Stimulated activated naive B cell treated with anti-CD40 and anti-IgM and Interleukin-4, amounts not matched to agents 10 μg/mL and 1 μg/mL and 100 μg/mL, for 72 hours (primary cell): ENCODE data around the gene CARMIL1.

Experiments used
- ATAC-seq, 2 donors: fragments of 150-1000 bp; cut with Tn5 transposase; replicated peaks; 2 replicates each; pipeline ENCODE4 v1.10.0; 2021; ENCODE audit warnings: moderate library complexity in 1 of 2
- DNase-seq: peaks from one replicate; pipeline ENCODE4 v3.0.0; 2021
- H3K27ac Mint-ChIP-seq: one replicate; pipeline ENCODE4 v1.8.0; 2022; ENCODE audit warnings: mild to moderate bottlenecking, mixed read lengths
- H3K27me3 Mint-ChIP-seq, 2 donors: one replicate each; pipeline ENCODE4 v1.8.0; 2022; ENCODE audit warnings: mixed read lengths in 2 of 2
- H3K36me3 Mint-ChIP-seq, 2 donors: one replicate each; pipeline ENCODE4 v1.8.0; 2022; ENCODE audit warnings: mixed read lengths in 2 of 2, mild to moderate bottlenecking in 1 of 2
- H3K4me1 Mint-ChIP-seq, 2 donors: one replicate each; pipeline ENCODE4 v1.8.0; 2022; ENCODE audit warnings: mixed read lengths in 2 of 2, mild to moderate bottlenecking in 1 of 2
- H3K4me3 Mint-ChIP-seq, 2 donors: one replicate each; pipeline ENCODE4 v1.8.0; 2022; ENCODE audit warnings: mild to moderate bottlenecking in 2 of 2, mixed read lengths in 2 of 2, moderate library complexity in 1 of 2
- H3K9me3 Mint-ChIP-seq, 2 donors: one replicate each; pipeline ENCODE4 v1.8.0; 2022; ENCODE audit warnings: mixed read lengths in 2 of 2, mild to moderate bottlenecking in 1 of 2

Gene CARMIL1

GRCh38 chr6:25547797-25548196 is 268.6 kb downstream of the CARMIL1 start:
- Mint-ChIP-seq H3K27me3 (no peaks in the 10 kb centered on the region), H3K4me3 (no peak overlapping the region), H3K4me1 (peaks cover 3 to 6% of the 10 kb centered on the region in 2 donors), H3K36me3 (no peaks in the 10 kb centered on the region), H3K27ac (no peak overlapping the region), H3K9me3 (no peaks in the 10 kb centered on the region)
- DNase-seq (no peak), ATAC-seq (no peak)

GRCh38 chr6:25548451-25548850 is 269.3 kb downstream of the CARMIL1 start:
- Mint-ChIP-seq H3K9me3 (no peaks in the 10 kb centered on the region), H3K4me3 (no peak overlapping the region), H3K36me3 (no peaks in the 10 kb centered on the region), H3K27ac (no peak overlapping the region), H3K4me1 (peaks cover 4 to 10% of the 10 kb centered on the region in 2 donors), H3K27me3 (no peaks in the 10 kb centered on the region)
- no peak for ATAC-seq
- no peak for DNase-seq

- Mint-ChIP-seq H3K36me3 (no peaks in the 10 kb centered on the region), H3K27me3 (no peaks in the 10 kb centered on the region), H3K9me3 (no peaks in the 10 kb centered on the region), H3K4me1 (peaks cover 4 to 10% of the 10 kb centered on the region in 2 donors), H3K27ac (no peak overlapping the region), H3K4me3 (no peak overlapping the region)
- no peak for DNase-seq
- ATAC-seq = no peak
Observed at GRCh38 chr6:25550631-25551030, 271.5 kb downstream of the CARMIL1 start.

GRCh38 chr6:25553502-25553901 is 274.3 kb downstream of the CARMIL1 start:
- Mint-ChIP-seq H3K27ac (no peak overlapping the region), H3K36me3 (peaks cover 0 to 4% of the 10 kb centered on the region in 2 donors), H3K9me3 (no peaks in the 10 kb centered on the region), H3K27me3 (no peaks in the 10 kb centered on the region), H3K4me1 (peaks cover 5 to 16% of the 10 kb centered on the region in 2 donors), H3K4me3 (no peak overlapping the region)
- no peak for ATAC-seq
- DNase-seq = no peak

GRCh38 chr6:25555188-25555587 is 276.0 kb downstream of the CARMIL1 start:
- no peak overlapping the region for H3K27ac Mint-ChIP-seq
- DNase-seq (no peak), ATAC-seq (no peak)
- no peaks in the 10 kb centered on the region for H3K9me3 Mint-ChIP-seq
- H3K4me3 Mint-ChIP-seq = no peak overlapping the region
- H3K36me3 Mint-ChIP-seq = peaks cover 0 to 4% of the 10 kb centered on the region in 2 donors
- H3K4me1 Mint-ChIP-seq = peaks cover 5 to 16% of the 10 kb centered on the region in 2 donors
- no peaks in the 10 kb centered on the region for H3K27me3 Mint-ChIP-seq

GRCh38 chr6:25556516-25556915 is 277.3 kb downstream of the CARMIL1 start:
- Mint-ChIP-seq H3K27me3 (no peaks in the 10 kb centered on the region), H3K4me3 (no peak overlapping the region), H3K9me3 (no peaks in the 10 kb centered on the region), H3K36me3 (peaks cover 0 to 4% of the 10 kb centered on the region in 2 donors), H3K27ac (no peak overlapping the region), H3K4me1 (peaks cover 5 to 16% of the 10 kb centered on the region in 2 donors)
- ATAC-seq = peak; percentile 69 to 70
- DNase-seq = peak; percentile 43

GRCh38 chr6:25558155-25558817 is 279.1 kb downstream of the CARMIL1 start:
- no peak for ATAC-seq

GRCh38 chr6:25560865-25561264 is 281.7 kb downstream of the CARMIL1 start:
- H3K9me3 Mint-ChIP-seq = no peaks in the 10 kb centered on the region
- H3K27me3 Mint-ChIP-seq = no peaks in the 10 kb centered on the region
- peaks cover 2 to 6% of the 10 kb centered on the region in 2 donors for H3K4me1 Mint-ChIP-seq
- DNase-seq = no peak
- no peak overlapping the region for H3K4me3 Mint-ChIP-seq
- H3K36me3 Mint-ChIP-seq = peaks cover 0 to 8% of the 10 kb centered on the region in 2 donors
- no peak for ATAC-seq
- H3K27ac Mint-ChIP-seq = no peak overlapping the region

More at GRCh38 chr6:25558155-25558817, 279.1 kb downstream of the CARMIL1 start:
- DNase-seq = no peak
- no peaks in the 10 kb centered on the region for H3K27me3 Mint-ChIP-seq
- H3K4me1 Mint-ChIP-seq = peaks cover 2 to 6% of the 10 kb centered on the region in 2 donors
- H3K27ac Mint-ChIP-seq = no peak overlapping the region
- no peak overlapping the region for H3K4me3 Mint-ChIP-seq
- peaks cover 0 to 4% of the 10 kb centered on the region in 2 donors for H3K36me3 Mint-ChIP-seq
- no peaks in the 10 kb centered on the region for H3K9me3 Mint-ChIP-seq

- no peak for ATAC-seq
- no peak for DNase-seq
- Mint-ChIP-seq H3K4me1 (no peaks in the 10 kb centered on the region), H3K9me3 (no peaks in the 10 kb centered on the region), H3K27ac (no peak overlapping the region), H3K27me3 (no peaks in the 10 kb centered on the region), H3K4me3 (no peak overlapping the region), H3K36me3 (peaks cover 0 to 4% of the 10 kb centered on the region in 2 donors)
Observed at GRCh38 chr6:25564943-25565342, 285.8 kb downstream of the CARMIL1 start.

- no peak for ATAC-seq
- Mint-ChIP-seq H3K9me3 (no peaks in the 10 kb centered on the region), H3K4me1 (no peaks in the 10 kb centered on the region), H3K27me3 (no peaks in the 10 kb centered on the region), H3K4me3 (no peak overlapping the region), H3K27ac (no peak overlapping the region), H3K36me3 (no peaks in the 10 kb centered on the region)
- DNase-seq = no peak
Observed at GRCh38 chr6:25570578-25570977, 291.4 kb downstream of the CARMIL1 start.

- Mint-ChIP-seq H3K4me3 (no peak overlapping the region), H3K36me3 (no peaks in the 10 kb centered on the region), H3K4me1 (peaks cover 3 to 6% of the 10 kb centered on the region in 2 donors), H3K27ac (no peak overlapping the region), H3K9me3 (no peaks in the 10 kb centered on the region), H3K27me3 (no peaks in the 10 kb centered on the region)
- no peak for DNase-seq
- ATAC-seq = no peak
Observed at GRCh38 chr6:25576919-25577318, 297.7 kb downstream of the CARMIL1 start.

- Mint-ChIP-seq H3K27me3 (no peaks in the 10 kb centered on the region), H3K4me3 (no peak overlapping the region), H3K36me3 (peaks cover 2 to 4% of the 10 kb centered on the region in 2 donors), H3K4me1 (peaks cover 3 to 6% of the 10 kb centered on the region in 2 donors), H3K27ac (no peak overlapping the region), H3K9me3 (no peaks in the 10 kb centered on the region)
- DNase-seq = no peak
- ATAC-seq = no peak
Observed at GRCh38 chr6:25578538-25578937, 299.4 kb downstream of the CARMIL1 start.

GRCh38 chr6:25579391-25579883 is 300.3 kb downstream of the CARMIL1 start:
- H3K4me1 Mint-ChIP-seq = peaks cover 3 to 6% of the 10 kb centered on the region in 2 donors

GRCh38 chr6:25579902-25580495 is 300.8 kb downstream of the CARMIL1 start:
- Mint-ChIP-seq H3K4me3 (no peak overlapping the region), H3K4me1 (peaks cover 3 to 6% of the 10 kb centered on the region in 2 donors), H3K36me3 (peaks cover 2 to 4% of the 10 kb centered on the region in 2 donors), H3K9me3 (no peaks in the 10 kb centered on the region), H3K27me3 (no peaks in the 10 kb centered on the region), H3K27ac (no peak overlapping the region)
- ATAC-seq (no peak), DNase-seq (no peak)

More at GRCh38 chr6:25579391-25579883, 300.3 kb downstream of the CARMIL1 start:
- no peak for ATAC-seq
- no peaks in the 10 kb centered on the region for H3K9me3 Mint-ChIP-seq
- no peaks in the 10 kb centered on the region for H3K27me3 Mint-ChIP-seq
- peaks cover 2 to 4% of the 10 kb centered on the region in 2 donors for H3K36me3 Mint-ChIP-seq
- DNase-seq = no peak
- no peak overlapping the region for H3K27ac Mint-ChIP-seq
- no peak overlapping the region for H3K4me3 Mint-ChIP-seq

GRCh38 chr6:25582101-25582500 is 302.9 kb downstream of the CARMIL1 start:
- no peak overlapping the region for H3K27ac Mint-ChIP-seq
- H3K36me3 Mint-ChIP-seq = peaks cover 2 to 4% of the 10 kb centered on the region in 2 donors
- DNase-seq = no peak
- H3K4me1 Mint-ChIP-seq = peaks cover 3 to 6% of the 10 kb centered on the region in 2 donors
- ATAC-seq = no peak
- H3K4me3 Mint-ChIP-seq = no peak overlapping the region
- no peaks in the 10 kb centered on the region for H3K27me3 Mint-ChIP-seq
- no peaks in the 10 kb centered on the region for H3K9me3 Mint-ChIP-seq
